OCI-LY3 (cell line): ENCODE results near the gene LRCH1.

Experiments used
- H2AFZ ChIP-seq: fragments of 200-600, 300-600 bp; shearing (Covaris generic); 2 replicates; pipeline ENCODE4 v1.6.0; 2014; ENCODE audit warnings: antibody characterized with exemption, low read depth, low read length
- H3K27ac ChIP-seq: fragments of 200-600, 300-600 bp; sonication (generic); 2 replicates; pipeline ENCODE4 v1.5.1; 2014; ENCODE audit warnings: mild to moderate bottlenecking, low read length, moderate library complexity, mixed read lengths
- H3K27me3 ChIP-seq: fragments of 200-600, 300-600 bp; sonication (generic); 2 replicates; pipeline ENCODE4 v1.6.1; 2014; ENCODE audit warnings: low read depth, low read length, mixed read lengths
- H3K36me3 ChIP-seq: fragments of 200-600, 300-600 bp; sonication (generic); replicated peaks from 2 replicates; pipeline ENCODE3; 2014; ENCODE audit warnings: low read depth, low read length, mixed read lengths
- H3K4me1 ChIP-seq: fragments of 300-600, 200-600 bp; sonication (generic); 2 replicates; pipeline ENCODE4 v1.6.1; 2014; ENCODE audit warnings: low read length, mixed read lengths
- H3K4me2 ChIP-seq: fragments of 200-600, 300-600 bp; sonication (generic); 2 replicates; pipeline ENCODE4 v1.6.1; 2014; ENCODE audit warnings: low read length, mixed read lengths
- H3K4me3 ChIP-seq: fragments of 300-600, 200-600 bp; sonication (generic); 2 replicates; pipeline ENCODE4 v1.5.1; 2014; ENCODE audit warnings: antibody characterized with exemption, mild to moderate bottlenecking, low read length, moderate library complexity
- H3K79me2 ChIP-seq: fragments of 300-600, 200-600 bp; shearing (Covaris generic); 2 replicates; pipeline ENCODE4 v1.6.1; 2014; ENCODE audit warnings: mild to moderate bottlenecking, low read length, mixed read lengths
- H3K9ac ChIP-seq: fragments of 300-600, 200-600 bp; shearing (Covaris generic); 2 replicates; pipeline ENCODE4 v1.6.0; 2014; ENCODE audit warnings: mild to moderate bottlenecking, low read length, moderate library complexity
- H3K9me3 ChIP-seq: fragments of 200-600, 300-600 bp; shearing (Covaris generic); 2 replicates; pipeline ENCODE4 v1.6.1; 2014; ENCODE audit warnings: low read length, mixed read lengths; ENCODE audit not compliant: insufficient read depth
- H4K20me1 ChIP-seq: fragments of 200-600, 300-600 bp; sonication (generic); 2 replicates; pipeline ENCODE4 v1.6.1; 2016; ENCODE audit warnings: low read length, mixed read lengths; ENCODE audit not compliant: insufficient read depth
- EZH2phosphoT487 ChIP-seq: fragments of 200-600 bp; shearing (Covaris generic); IDR thresholded peaks from 2 replicates; pipeline ENCODE4 v1.6.1; 2018; ENCODE audit warnings: antibody characterized with exemption, mixed run types, low read depth
- TF ChIP-seq, protein P1 (sequence below): fragments of 200-600, 300-600 bp; sonication (generic); IDR thresholded peaks from 2 replicates; pipeline ENCODE4 v1.5.1; 2014; ENCODE audit warnings: antibody characterized with exemption, low read length, low read depth

The LRCH1 gene

DNA sequence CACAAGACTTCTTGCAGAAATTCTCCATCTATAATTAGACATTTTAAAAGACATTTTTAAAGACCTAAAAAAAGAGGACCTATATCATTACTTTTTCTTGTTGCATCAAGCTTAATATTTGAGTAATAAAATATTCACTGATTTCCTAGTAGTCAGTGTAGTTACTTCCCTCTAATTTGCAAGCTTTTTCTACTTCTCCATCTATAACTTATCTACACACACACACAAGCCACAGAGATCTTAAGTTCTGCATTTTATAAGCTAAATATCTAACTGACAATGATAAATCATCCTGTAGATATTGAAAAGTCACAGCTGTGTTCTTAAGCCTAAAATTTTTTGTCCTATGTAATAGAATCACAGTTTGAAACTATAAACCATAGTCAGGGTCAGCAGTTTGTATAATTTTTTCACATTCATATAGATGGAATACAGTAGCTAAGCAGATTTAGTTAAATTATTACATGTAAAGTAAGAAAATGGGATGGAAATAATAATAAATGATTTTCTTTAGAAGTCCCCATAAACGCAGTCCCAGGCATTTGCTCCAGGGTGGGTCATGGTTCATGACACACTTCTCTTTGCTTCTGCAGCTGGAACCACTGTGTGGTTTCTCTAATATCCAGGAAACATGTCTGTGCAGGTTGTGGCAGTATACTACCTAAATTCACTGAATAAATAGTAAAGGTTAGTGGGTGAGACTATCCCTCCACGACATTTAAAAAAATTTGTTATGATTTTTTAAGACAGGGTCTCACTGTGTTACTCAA lies 183.8 kb downstream of the LRCH1 start:
- Histone ChIP-seq H3K79me2 (no peaks in the 10 kb centered on the region), H3K4me2 (no peak overlapping the region), H3K9me3 (no peaks in the 10 kb centered on the region), H4K20me1 (no peaks in the 10 kb centered on the region), H3K4me3 (no peak overlapping the region), H3K27me3 (no peaks in the 10 kb centered on the region), H3K4me1 (peaks cover 8% of the 10 kb centered on the region), H2AFZ (no peak overlapping the region), H3K36me3 (peaks cover 32% of the 10 kb centered on the region), H3K27ac (no peak overlapping the region), H3K9ac (no peak overlapping the region)
- TF ChIP-seq, protein P1, sequence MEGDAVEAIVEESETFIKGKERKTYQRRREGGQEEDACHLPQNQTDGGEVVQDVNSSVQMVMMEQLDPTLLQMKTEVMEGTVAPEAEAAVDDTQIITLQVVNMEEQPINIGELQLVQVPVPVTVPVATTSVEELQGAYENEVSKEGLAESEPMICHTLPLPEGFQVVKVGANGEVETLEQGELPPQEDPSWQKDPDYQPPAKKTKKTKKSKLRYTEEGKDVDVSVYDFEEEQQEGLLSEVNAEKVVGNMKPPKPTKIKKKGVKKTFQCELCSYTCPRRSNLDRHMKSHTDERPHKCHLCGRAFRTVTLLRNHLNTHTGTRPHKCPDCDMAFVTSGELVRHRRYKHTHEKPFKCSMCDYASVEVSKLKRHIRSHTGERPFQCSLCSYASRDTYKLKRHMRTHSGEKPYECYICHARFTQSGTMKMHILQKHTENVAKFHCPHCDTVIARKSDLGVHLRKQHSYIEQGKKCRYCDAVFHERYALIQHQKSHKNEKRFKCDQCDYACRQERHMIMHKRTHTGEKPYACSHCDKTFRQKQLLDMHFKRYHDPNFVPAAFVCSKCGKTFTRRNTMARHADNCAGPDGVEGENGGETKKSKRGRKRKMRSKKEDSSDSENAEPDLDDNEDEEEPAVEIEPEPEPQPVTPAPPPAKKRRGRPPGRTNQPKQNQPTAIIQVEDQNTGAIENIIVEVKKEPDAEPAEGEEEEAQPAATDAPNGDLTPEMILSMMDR = no peak
- no peak for TF ChIP-seq EZH2phosphoT487

DNA sequence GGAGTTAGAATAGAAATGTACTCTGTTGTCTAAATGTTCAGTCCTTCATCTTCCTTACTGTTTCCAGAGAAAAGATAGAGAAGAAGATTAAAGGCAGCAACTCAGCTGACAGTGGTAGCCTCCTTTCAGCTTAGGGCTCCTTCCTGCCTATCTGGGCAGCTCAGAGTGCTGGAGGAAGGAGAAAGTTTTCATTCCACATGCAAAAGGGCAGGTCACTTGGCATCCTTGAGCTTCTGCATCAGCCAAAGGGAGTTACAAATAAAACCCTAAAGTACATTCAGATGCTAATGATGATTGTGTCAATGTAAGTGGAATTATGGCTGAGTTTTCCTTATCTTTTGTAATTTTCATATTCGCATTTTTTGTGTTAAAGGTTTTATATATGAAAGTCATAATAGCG lies 185.1 kb downstream of the LRCH1 start:
- no peak overlapping the region for H3K27ac ChIP-seq
- TF ChIP-seq EZH2phosphoT487 = no peak
- TF ChIP-seq, protein P1 = no peak

DNA sequence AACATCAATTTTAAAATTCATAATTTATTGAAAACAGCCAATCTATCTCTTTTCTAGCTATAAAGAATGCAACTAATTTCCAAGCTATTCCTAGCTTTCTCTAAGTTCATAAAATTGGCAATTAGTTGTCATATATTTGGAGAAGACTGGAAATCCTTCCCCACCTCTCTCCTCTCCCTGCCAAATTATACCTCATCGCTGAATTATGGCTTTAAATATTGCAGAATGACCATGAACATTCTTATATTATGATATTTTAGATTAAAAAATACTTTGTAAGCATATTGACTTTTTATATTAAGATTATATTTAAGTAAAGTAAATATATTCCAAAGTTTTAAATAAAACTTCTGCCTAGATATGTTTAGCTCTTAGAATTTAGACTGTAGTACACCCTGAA lies 185.8 kb downstream of the LRCH1 start:
- H3K9me3 ChIP-seq = no peaks in the 10 kb centered on the region
- peaks cover 8% of the 10 kb centered on the region for H3K4me1 ChIP-seq
- no peak overlapping the region for H3K27ac ChIP-seq
- H3K79me2 ChIP-seq = no peaks in the 10 kb centered on the region
- H3K4me3 ChIP-seq = no peak overlapping the region
- no peak overlapping the region for H3K4me2 ChIP-seq
- H3K36me3 ChIP-seq = peaks cover 35% of the 10 kb centered on the region
- H2AFZ ChIP-seq = no peak overlapping the region
- no peak for TF ChIP-seq EZH2phosphoT487
- TF ChIP-seq, protein P1 = no peak
- no peaks in the 10 kb centered on the region for H3K27me3 ChIP-seq
- H3K9ac ChIP-seq = no peak overlapping the region
- H4K20me1 ChIP-seq = no peaks in the 10 kb centered on the region

More for the DNA sequence above, 185.1 kb downstream of the LRCH1 start:
- no peaks in the 10 kb centered on the region for H3K79me2 ChIP-seq
- no peak overlapping the region for H2AFZ ChIP-seq
- no peak overlapping the region for H3K9ac ChIP-seq
- H3K9me3 ChIP-seq = no peaks in the 10 kb centered on the region
- H3K4me3 ChIP-seq = no peak overlapping the region
- no peaks in the 10 kb centered on the region for H4K20me1 ChIP-seq
- peaks cover 8% of the 10 kb centered on the region for H3K4me1 ChIP-seq
- no peak overlapping the region for H3K4me2 ChIP-seq
- H3K36me3 ChIP-seq = peaks cover 29% of the 10 kb centered on the region
- H3K27me3 ChIP-seq = no peaks in the 10 kb centered on the region

DNA sequence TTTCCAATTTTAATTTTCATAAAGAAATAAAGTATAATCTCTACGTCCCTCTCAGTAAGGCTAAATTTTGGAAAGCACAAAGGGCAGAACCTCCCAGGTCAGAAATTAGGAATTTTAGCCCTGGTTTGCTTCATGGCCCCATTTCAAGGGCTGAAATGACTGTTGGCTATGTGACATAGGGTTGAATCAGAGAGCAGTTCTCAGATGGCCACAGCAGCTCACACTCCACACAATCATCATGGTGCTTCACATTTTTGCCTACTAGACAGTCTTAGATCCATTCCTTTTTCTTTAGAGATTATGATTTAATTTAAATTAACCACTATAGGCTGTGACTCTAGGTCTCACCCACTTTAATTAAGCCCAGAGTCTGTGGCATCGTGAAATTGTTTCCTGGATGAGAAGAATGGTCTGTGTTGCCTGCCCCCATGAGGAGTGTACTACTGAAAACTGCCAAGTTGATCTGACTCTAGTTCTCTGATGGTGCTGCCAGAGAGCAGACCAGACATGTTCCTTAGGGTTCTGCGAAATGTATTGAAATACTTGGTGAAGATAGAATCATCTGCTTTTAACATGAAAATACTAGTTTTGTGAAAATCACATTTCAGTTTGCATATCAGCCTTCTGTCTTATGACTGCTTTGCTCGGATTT lies 186.6 kb downstream of the LRCH1 start:
- Histone ChIP-seq H4K20me1 (no peaks in the 10 kb centered on the region), H3K27ac (no peak overlapping the region), H3K27me3 (no peaks in the 10 kb centered on the region), H3K79me2 (no peaks in the 10 kb centered on the region), H3K4me1 (peaks cover 8% of the 10 kb centered on the region), H3K9me3 (no peaks in the 10 kb centered on the region), H3K9ac (no peak overlapping the region), H2AFZ (no peak overlapping the region), H3K4me3 (no peak overlapping the region), H3K36me3 (peaks cover 42% of the 10 kb centered on the region), H3K4me2 (no peak overlapping the region)
- no peak for TF ChIP-seq EZH2phosphoT487
- TF ChIP-seq, protein P1 = no peak
